ENCODE measurements around the gene CCDC197.
A peak's percentile ranks its signal among the peaks of the same experiment; 100 is the strongest.

Gene CCDC197

GRCh38 chr14:93961620-93962019 is 35.5 kb upstream of the CCDC197 start:
- DNase-seq: no peak

DNA sequence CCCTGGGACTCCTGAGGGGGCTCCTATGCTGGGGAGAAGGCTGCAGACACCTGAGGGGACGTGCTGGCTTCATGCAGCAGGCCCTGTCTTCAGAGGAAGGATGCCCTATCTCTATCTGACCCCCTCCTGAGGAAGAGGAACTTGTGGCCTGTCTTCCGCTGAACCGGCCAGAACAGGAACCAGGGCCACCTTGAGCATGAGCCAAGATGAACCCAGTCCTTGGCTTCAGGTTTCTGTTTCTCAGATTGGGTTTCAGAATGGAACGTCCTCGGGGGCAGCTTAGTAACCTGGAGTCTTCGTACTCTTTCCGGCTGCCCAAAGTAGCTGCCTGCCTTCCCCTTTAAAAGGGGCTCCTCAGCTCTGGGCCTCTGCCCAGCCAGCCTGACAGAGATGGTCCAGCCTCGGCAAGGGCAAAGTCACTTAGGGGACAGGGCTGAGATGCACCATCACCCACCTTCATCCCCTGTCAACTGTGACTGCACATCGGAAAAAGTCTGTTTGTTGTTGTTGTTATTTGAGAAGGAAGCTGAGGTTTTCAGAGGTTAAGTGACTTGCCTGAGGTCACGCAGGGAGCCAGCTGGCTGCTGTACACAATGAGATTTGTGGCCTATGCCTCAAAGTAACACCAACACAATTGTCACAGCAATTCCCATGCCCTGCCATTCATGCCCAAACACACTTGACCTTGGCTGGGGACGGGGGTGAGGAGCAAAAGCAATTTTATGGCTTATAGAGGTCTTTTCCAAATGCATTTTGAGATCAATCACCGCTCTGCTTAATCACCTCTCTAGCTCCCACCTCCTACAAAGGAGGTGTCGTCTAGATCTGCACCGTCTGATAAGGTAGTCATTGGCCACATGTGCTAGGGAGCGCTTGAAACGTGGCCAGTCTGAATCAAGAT is 34.1 kb upstream of the CCDC197 start:
- peak; percentile 60 to 81 (median 78) for DNase-seq

DNA sequence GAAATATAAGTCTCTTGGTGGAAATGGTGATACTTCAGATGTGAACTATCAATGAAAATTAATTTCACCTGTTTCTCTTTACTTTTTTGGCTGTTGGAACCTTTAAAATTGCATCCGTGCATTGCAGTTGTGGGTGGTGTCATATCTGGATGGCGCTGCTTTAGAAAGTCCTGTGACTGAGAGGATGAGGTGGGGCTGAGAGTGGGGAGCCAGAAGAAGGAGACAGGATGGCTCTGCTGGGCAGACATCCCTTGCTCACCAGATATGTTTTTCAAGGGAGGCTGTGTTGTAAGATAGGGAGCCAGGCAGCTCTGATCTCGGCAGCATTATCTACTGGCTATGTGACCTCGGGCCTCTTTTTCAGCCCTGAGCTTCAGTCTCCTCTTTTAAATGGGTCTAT is 33.4 kb upstream of the CCDC197 start:
- no peak for DNase-seq

DNA sequence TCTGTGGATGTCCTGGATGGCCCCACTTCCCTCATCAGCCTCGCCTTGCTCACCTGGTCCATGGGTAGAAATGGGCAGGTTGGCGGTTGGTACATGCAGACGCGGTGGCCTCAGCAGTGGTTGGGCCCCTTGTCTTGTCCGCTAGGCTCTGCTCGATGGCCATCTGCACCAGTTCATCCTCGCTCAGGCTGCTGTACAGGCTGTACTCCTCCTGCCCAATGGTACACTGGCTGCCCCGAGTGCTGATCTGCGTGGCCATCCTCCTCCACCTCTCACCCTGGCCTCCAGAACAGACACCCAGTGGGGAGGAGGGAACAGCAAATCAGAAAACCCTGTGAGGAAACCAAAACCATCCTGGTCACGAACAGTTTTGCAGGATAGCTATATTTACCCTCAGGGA is 32.8 kb upstream of the CCDC197 start:
- DNase-seq: no peak

DNA sequence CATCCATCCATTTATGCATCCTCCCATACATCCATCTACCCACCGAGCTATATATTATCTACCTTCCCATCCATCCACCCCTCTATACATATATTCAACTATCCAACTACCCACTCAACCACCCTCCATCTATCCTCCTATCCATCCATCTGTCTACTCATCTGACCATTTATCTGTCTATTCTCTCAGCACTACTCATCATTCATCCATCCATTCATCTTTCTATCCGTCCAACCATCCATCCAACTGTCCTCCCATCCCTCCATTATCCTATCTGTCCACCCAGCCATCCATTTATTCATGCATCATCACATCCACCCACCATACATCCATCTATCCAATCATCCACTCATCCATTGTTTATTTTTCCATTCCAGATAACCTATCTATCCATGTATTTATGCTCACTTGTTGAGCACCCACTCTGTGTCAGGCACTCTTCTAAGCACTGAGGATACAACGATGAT is 32.2 kb upstream of the CCDC197 start:
- DNase-seq: no peak

DNA sequence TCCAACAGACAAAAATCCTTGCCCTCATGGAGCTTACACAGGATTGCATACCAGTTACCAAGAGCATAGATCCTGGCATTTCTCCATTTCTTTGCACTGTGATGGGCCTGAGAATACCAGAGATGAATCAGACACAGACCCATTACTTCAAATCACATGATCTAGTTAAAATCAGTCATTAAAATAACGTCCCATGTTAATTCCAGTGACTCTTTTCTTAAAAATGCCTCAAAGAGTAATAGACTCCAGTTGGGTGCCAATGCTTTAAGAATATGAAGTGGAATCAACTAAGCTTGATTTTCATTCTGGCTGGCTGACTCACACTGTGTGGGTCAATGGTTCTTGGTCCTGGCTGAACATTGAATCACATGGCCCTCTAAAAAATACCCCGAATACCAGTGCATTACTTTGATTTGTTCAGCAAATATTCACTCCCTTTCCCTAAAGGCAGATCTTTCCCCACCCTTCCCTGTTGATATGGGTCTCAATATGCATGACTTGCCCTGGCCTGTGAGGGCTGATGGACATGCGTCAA is 31.7 kb upstream of the CCDC197 start:
- peak in 1 of 4 experiments; percentile 53 for DNase-seq

DNA sequence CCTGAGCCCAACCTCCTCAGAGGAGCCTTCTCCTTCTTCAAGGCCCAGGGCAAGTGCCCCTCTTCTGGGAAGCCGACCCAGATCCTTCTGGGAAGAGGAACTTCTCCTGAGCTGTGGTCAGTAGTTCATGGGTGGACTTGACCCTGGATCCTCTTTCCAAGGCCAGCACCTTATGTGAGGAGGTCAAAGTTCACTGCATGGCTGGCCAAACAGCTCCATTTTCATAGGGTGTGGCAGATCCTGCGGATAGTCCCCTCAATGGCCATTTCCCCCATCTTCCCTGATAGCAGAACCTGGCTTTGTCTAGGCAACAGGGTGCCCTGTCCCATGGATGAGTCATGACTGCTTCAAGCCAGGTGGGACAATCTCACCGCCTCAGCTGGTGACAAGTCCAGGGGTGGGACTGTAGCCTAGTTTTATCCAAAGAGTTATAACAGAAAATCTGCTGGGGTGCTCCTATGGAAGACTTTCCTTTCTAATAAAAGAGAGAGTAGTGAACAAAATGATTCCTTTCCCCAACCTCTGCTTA is 31.1 kb upstream of the CCDC197 start:
- DNase-seq: no peak

- DNase-seq: peak; percentile 51 to 82 (median 74)
These were observed 29.4 kb upstream of the CCDC197 start for GRCh38 chr14:93967637-93968250.

- peak in 1 of 4 experiments; percentile 12 for DNase-seq
These were observed 27.8 kb upstream of the CCDC197 start for GRCh38 chr14:93969082-93969828.

DNA sequence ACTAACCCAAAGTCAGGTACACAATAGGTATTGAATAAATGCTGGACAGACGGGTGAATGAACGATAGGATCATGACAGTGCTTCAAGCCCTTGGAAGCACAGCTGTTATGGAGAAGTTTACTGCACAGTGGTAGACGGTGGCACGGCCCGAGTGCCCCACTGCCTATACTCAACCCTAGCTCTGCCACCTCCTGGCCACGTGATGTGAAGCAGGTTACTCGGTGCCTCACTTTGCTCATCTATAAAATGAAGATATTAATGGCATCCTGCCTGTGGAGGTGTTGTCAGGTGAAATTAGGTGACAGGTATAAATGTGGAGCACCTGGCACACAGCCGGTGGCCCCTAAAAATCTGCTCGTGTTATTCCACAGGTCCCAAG is 26.5 kb upstream of the CCDC197 start:
- DNase-seq: peak in 3 of 4 experiments; percentile 33 to 53 (median 43)

- peak; percentile 42 to 68 (median 56) for DNase-seq
These were observed 26.0 kb upstream of the CCDC197 start for GRCh38 chr14:93970965-93971634.

GRCh38 chr14:93971635-93972027 is 25.5 kb upstream of the CCDC197 start:
- no peak for DNase-seq

DNA sequence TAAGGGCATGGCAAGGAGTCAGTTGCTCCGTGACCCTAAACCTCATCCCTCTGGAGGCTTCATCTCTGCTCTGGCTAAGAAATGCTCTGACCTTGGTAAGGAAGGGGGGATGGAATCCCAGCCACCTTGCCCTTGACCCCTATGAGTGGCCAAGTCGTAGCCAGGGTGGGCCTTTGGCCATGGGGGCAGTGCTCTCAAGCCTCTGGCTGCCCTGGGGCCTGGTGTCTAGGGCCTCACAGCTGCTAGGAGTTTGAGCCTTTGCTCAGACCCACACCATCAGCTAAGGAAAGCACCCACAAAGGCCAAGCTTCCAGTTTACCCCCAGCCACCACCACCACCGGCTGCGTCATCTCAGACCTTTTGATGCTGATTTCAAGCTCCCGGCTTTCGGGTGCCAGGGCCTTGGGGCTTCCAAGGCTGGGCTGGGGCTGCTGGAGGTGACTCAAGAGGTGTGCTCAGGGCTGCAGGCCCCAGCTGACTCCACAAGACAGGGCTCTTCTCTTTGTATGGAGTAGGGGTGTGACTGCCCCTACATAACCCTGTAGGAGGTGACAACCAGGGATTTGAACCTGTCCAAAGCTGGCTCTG is 24.4 kb upstream of the CCDC197 start:
- no peak for DNase-seq

- no peak for DNase-seq
These were observed 23.5 kb upstream of the CCDC197 start for GRCh38 chr14:93973607-93974006.

- no peak for DNase-seq
These were observed 22.8 kb upstream of the CCDC197 start for GRCh38 chr14:93974299-93974698.

DNA sequence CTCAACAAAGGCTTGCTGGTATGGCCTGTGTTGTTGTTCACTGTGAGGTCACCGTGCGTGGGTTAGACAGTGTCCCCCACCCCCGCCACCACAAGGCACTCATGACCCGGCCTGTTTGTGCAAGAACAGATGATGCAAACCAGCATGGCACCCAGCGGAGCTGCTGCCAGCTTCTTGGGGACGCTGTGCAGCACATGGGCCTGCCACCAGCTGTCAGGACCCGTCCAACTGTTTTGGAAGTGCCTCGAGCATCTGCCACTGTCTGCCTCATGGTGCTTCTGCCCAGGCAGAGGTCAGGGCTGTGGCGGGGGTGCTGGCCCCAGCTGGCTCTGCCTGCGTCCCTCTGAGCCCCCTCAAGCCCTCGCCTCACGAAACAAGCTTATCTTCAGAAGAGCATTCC is 22.3 kb upstream of the CCDC197 start:
- DNase-seq: peak; percentile 86 to 92 (median 90)

GRCh38 chr14:93975791-93976476 is 21.2 kb upstream of the CCDC197 start:
- no peak for DNase-seq

DNA sequence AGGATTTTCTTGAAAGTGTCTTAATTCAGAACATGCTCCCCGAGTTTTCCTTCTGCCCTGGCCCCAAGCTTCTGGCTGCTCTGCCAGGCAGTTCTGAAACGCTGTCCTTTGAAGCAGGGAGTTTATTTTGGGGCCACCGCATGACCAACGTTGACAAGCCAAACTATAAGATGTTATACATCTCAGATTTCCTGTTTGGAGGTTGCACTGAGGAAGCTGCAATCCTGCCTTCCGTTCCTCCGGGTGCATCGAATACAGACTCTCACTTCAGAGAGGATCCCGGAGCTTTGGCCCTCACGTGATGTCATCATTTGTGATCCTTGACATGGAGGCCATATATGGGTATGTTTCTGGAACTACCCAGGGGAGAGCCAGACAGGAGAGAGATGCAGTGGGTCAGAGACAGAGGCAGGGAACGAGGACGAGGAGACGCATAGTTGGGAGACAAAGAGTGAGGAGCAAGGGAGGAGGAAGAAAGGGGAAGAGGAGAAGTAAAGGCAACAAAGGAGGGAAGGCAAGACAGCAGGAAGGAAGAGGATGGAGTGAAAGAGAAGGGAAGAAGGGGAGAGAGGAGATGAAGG is 20.5 kb upstream of the CCDC197 start, which contains the start of gene ASB2:
ASB2 (minus strand) TSS at position 94 of the 581 bp plus-strand sequence. CDS start 12,031 bp downstream, outside the sequence.
- DNase-seq: peak; percentile 58 to 71 (median 70)

- DNase-seq: no peak
These were observed 19.9 kb upstream of the CCDC197 start for GRCh38 chr14:93977171-93977570.

- no peak for DNase-seq
These were observed 19.1 kb upstream of the CCDC197 start for GRCh38 chr14:93977790-93978581.
